ENCODE data around the gene TAS1R3.

TAS1R3 gene

DNA sequence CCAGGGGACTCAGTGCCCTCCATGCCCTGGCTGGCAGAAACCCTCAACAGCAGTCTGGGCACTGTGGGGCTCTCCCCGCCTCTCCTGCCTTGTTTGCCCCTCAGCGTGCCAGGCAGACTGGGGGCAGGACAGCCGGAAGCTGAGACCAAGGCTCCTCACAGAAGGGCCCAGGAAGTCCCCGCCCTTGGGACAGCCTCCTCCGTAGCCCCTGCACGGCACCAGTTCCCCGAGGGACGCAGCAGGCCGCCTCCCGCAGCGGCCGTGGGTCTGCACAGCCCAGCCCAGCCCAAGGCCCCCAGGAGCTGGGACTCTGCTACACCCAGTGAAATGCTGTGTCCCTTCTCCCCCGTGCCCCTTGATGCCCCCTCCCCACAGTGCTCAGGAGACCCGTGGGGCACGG lies 2.8 kb upstream of the TAS1R3 start:
- Histone ChIP-seq H3K9me3 (ENCODE audit: control insufficient read depth, insufficient read depth, low read length) (peaks cover 13% of the 10 kb centered on the region), H3K4me3 (ENCODE audit: low read length) (no peak overlapping the region), H3K79me2 (ENCODE audit: control insufficient read depth, low read length) (peaks cover 28% of the 10 kb centered on the region), H3K27ac (ENCODE audit: low read depth, low read length) (no peak overlapping the region), H3K4me1 (ENCODE audit: control insufficient read depth, low read length) (peaks cover 26% of the 10 kb centered on the region), H3K36me3 (ENCODE audit: control insufficient read depth, low read length) (peaks cover 10% of the 10 kb centered on the region; the same call in 1 of the 2 replicates), H4K20me1 (ENCODE audit: control insufficient read depth, insufficient read depth, low read depth, low read length) (peaks cover 3% of the 10 kb centered on the region; the same call in 1 of the 2 replicates), H3K4me2 (ENCODE audit: low read length) (no peak overlapping the region), H3K9me2 (replicated peaks; ENCODE audit: control insufficient read depth, low read length) (no peaks in the 10 kb centered on the region), H3K27me3 (ENCODE audit: control insufficient read depth, low read length) (no peaks in the 10 kb centered on the region), H3F3A (ENCODE audit: control insufficient read depth, insufficient read depth) (no peaks in the 10 kb centered on the region)
- TF ChIP-seq, protein P1, sequence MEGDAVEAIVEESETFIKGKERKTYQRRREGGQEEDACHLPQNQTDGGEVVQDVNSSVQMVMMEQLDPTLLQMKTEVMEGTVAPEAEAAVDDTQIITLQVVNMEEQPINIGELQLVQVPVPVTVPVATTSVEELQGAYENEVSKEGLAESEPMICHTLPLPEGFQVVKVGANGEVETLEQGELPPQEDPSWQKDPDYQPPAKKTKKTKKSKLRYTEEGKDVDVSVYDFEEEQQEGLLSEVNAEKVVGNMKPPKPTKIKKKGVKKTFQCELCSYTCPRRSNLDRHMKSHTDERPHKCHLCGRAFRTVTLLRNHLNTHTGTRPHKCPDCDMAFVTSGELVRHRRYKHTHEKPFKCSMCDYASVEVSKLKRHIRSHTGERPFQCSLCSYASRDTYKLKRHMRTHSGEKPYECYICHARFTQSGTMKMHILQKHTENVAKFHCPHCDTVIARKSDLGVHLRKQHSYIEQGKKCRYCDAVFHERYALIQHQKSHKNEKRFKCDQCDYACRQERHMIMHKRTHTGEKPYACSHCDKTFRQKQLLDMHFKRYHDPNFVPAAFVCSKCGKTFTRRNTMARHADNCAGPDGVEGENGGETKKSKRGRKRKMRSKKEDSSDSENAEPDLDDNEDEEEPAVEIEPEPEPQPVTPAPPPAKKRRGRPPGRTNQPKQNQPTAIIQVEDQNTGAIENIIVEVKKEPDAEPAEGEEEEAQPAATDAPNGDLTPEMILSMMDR (IDR thresholded peaks at IDR 0.05; ENCODE audit: low read depth, low read length, poor library complexity, severe bottlenecking), result no peak
- no peak for TF ChIP-seq EZH2phosphoT487 (IDR thresholded peaks at IDR 0.05; ENCODE audit: borderline replicate concordance, low read length)

DNA sequence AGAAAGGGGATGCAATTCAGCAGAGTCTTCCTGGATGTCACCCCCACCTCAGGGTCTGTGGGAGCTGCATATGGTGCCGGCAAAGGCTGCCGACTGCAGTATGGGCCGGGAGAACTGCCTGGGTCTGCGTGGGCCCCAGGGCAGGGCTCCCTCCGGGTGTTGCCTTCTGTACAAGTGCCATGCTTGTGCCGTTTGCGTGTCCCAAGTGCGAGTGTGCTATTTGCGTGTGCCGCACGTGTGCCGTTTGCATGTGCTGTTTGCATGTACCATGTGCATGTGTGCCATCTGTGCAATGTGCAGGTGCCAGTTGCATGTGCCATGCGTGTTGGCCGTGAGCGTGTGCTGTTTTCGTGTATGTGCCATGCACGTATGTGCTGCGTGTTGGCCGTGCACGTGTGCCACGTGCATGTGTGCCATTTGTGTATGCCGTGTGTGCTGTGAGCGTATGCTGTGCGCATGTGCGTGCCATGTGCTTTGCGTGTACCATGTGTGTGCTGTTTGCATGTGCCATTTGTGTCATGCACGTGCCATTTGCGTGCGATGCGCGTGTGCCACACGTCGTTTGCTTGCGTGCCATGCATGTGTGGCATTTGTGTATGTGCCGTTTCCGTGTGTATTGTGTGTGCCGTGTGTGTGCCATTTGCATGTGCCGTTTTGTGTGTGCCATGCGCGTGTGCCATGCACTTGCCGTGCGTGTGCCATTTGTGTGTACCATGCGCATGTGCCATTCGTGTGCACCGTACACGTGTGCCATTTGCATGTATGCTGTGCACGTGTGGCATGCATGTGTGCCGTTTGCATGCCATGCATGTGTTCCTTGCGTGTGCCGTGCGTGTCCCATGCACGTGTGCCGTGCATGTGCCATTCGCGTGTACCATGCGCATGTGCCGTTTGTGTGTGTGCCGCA lies 1.5 kb upstream of the TAS1R3 start:
- H3K9me2 ChIP-seq (replicated peaks; ENCODE audit: control insufficient read depth, low read length), result no peaks in the 10 kb centered on the region
- no peak overlapping the region for H3K27ac ChIP-seq (ENCODE audit: low read depth, low read length)
- H3K4me2 ChIP-seq (ENCODE audit: low read length), result no peak overlapping the region
- TF ChIP-seq EZH2phosphoT487 (IDR thresholded peaks at IDR 0.05; ENCODE audit: borderline replicate concordance, low read length), result no peak
- TF ChIP-seq, protein P1 (IDR thresholded peaks at IDR 0.05; ENCODE audit: low read depth, low read length, poor library complexity, severe bottlenecking), result no peak
- H3K4me1 ChIP-seq (ENCODE audit: control insufficient read depth, low read length), result peaks cover 22% of the 10 kb centered on the region
- H3K36me3 ChIP-seq (ENCODE audit: control insufficient read depth, low read length), result peaks cover 7% of the 10 kb centered on the region; the same call in 1 of the 2 replicates
- H4K20me1 ChIP-seq (ENCODE audit: control insufficient read depth, insufficient read depth, low read depth, low read length), result no peaks in the 10 kb centered on the region
- H3K4me3 ChIP-seq (ENCODE audit: low read length), result no peak overlapping the region
- H3K9me3 ChIP-seq (ENCODE audit: control insufficient read depth, insufficient read depth, low read length), result peaks cover 13% of the 10 kb centered on the region
- H3K27me3 ChIP-seq (ENCODE audit: control insufficient read depth, low read length), result no peaks in the 10 kb centered on the region
- no peaks in the 10 kb centered on the region for H3F3A ChIP-seq (ENCODE audit: control insufficient read depth, insufficient read depth)
- H3K79me2 ChIP-seq (ENCODE audit: control insufficient read depth, low read length), result peaks cover 19% of the 10 kb centered on the region

DNA sequence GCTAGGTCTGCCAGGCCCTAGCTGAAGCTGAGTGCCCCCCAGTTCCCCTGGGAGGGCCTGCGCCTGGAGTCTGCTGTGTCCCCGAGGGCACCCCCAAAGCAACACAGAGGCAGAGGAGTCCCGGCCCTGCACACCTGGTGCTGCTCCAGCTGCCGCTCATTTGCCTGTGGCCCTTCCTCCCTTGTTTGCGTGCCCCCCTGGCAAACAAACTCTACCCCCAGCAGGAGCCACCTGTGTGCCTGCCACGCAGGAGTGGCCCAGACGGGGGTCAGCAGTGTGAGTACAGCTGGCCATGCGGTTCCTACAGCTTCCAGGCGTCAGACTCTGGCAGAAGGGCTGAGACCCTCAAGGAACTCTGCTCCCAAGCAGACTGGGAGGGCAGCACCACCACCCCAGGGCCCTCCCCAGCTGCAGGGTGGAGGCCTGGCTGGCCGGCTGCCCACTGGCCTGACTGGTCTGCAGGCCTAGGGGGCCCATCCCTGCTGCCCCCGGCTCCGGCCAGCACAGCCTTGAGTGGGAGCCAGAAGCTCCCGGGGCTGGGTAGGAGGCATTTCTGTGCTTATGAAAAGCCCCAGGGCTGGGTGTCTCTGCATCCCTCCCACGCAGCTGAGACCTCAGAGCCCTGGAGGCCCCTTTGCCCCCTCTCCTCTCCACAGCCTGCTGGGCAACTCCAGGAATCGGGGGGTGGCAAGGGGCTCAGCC lies 563 bp upstream of the TAS1R3 start:
- peaks cover 17% of the 10 kb centered on the region for H3K4me1 ChIP-seq (ENCODE audit: control insufficient read depth, low read length)

More for the DNA sequence above, 563 bp upstream of the TAS1R3 start:
- H3K27me3 ChIP-seq (ENCODE audit: control insufficient read depth, low read length), result no peaks in the 10 kb centered on the region
- no peak overlapping the region for H3K4me2 ChIP-seq (ENCODE audit: low read length)
- peaks cover 13% of the 10 kb centered on the region for H3K9me3 ChIP-seq (ENCODE audit: control insufficient read depth, insufficient read depth, low read length)
- TF ChIP-seq, protein P1 (IDR thresholded peaks at IDR 0.05; ENCODE audit: low read depth, low read length, poor library complexity, severe bottlenecking), result no peak
- TF ChIP-seq EZH2phosphoT487 (IDR thresholded peaks at IDR 0.05; ENCODE audit: borderline replicate concordance, low read length), result no peak
- H3K36me3 ChIP-seq (ENCODE audit: control insufficient read depth, low read length), result peaks cover 7% of the 10 kb centered on the region; the same call in 1 of the 2 replicates
- H3K27ac ChIP-seq (ENCODE audit: low read depth, low read length), result no peak overlapping the region
- peaks cover 10% of the 10 kb centered on the region for H3K79me2 ChIP-seq (ENCODE audit: control insufficient read depth, low read length)
- no peak overlapping the region for H3K4me3 ChIP-seq (ENCODE audit: low read length)
- H3F3A ChIP-seq (ENCODE audit: control insufficient read depth, insufficient read depth), result no peaks in the 10 kb centered on the region
- no peaks in the 10 kb centered on the region for H3K9me2 ChIP-seq (replicated peaks; ENCODE audit: control insufficient read depth, low read length)
- no peaks in the 10 kb centered on the region for H4K20me1 ChIP-seq (ENCODE audit: control insufficient read depth, insufficient read depth, low read depth, low read length)

All from DOHH2 (cell line).